Measurements from ENCODE around the gene ARHGAP30. TPM values are rescaled to one million over a fixed set of nuclear protein-coding genes. Genes with fewer than 3 reads are reported as not detected.
"Not testable (repeated sequence)": the region's sequence is repeated elsewhere in the genome, so short reads cannot be mapped to it uniquely, and the experiment has no call there.

Gene ARHGAP30
- total RNA-seq, 1 experiment from 2014 or later = 0.36 TPM

GRCh38 chr1:161063936-161064335 lies 5.8 kb downstream of the ARHGAP30 start:
- in situ Hi-C loops (cut with HindIII; ENCODE audit: low pct_unique_long_range_greater_than_20kb, low sequenced_read_pairs); H3K36me3 ChIP-seq (ENCODE audit: control insufficient read depth, insufficient read depth, low read length); H3K27ac ChIP-seq (ENCODE audit: low read length); ATAC-seq; H3K4me1 ChIP-seq (ENCODE audit: control insufficient read depth, insufficient read depth, low read length); BruUV-seq (replicated peaks); DNase-seq (ENCODE audit: low read depth, low spot score); POLR2A ChIA-PET; H3K27me3 ChIP-seq (ENCODE audit: control insufficient read depth, insufficient read depth, low read length); H3K9me3 ChIP-seq (ENCODE audit: control insufficient read depth, insufficient read depth, low read depth, low read length); H3K4me3 ChIP-seq (ENCODE audit: low read depth in 2 of 2, low read length in 2 of 2); intact Hi-C loops (cut with micrococcal nuclease; ENCODE audit: unreplicated experiment); CTCF ChIA-PET: not testable (repeated sequence)

GRCh38 chr1:161061419-161061818 lies 8.3 kb downstream of the ARHGAP30 start:
- intact Hi-C loops (cut with micrococcal nuclease; ENCODE audit: unreplicated experiment) = no loop called here
- no peaks in the 10 kb centered on the region for H3K4me1 ChIP-seq (ENCODE audit: control insufficient read depth, insufficient read depth, low read length)
- in situ Hi-C loops (cut with HindIII; ENCODE audit: low pct_unique_long_range_greater_than_20kb, low sequenced_read_pairs) = no loop called here
- ATAC-seq (no peak), DNase-seq (ENCODE audit: low read depth, low spot score) (no peak)
- H3K4me3 ChIP-seq (ENCODE audit: low read depth in 2 of 2, low read length in 2 of 2) = no peak overlapping the region
- TF ChIP-seq SIN3A (IDR thresholded peaks at IDR 0.05; ENCODE audit: borderline replicate concordance, insufficient read depth, low read depth, low read length) (no peak), REST (IDR thresholded peaks at IDR 0.05; ENCODE audit: insufficient read depth in 1 of 2, low read depth in 2 of 2, low read length in 1 of 2) (no peak), CTCF (IDR thresholded peaks at IDR 0.05) (no peak), TCF7L2 (IDR thresholded peaks at IDR 0.05; ENCODE audit: low read depth, low read length) (no peak), POLR2AphosphoS5 (IDR thresholded peaks at IDR 0.05; ENCODE audit: low read depth, low read length) (no peak)
- BruUV-seq (replicated peaks) = no TSS peak
- no peaks in the 10 kb centered on the region for H3K9me3 ChIP-seq (ENCODE audit: control insufficient read depth, insufficient read depth, low read depth, low read length)
- ChIA-PET POLR2A (no interaction called here), CTCF (no interaction called here)
- H3K27me3 ChIP-seq (ENCODE audit: control insufficient read depth, insufficient read depth, low read length) = no peaks in the 10 kb centered on the region
- no peaks in the 10 kb centered on the region for H3K36me3 ChIP-seq (ENCODE audit: control insufficient read depth, insufficient read depth, low read length)
- no peak overlapping the region for H3K27ac ChIP-seq (ENCODE audit: low read length)

GRCh38 chr1:161059293-161059692 lies 10.4 kb downstream of the ARHGAP30 start:
- Histone ChIP-seq H3K36me3 (ENCODE audit: control insufficient read depth, insufficient read depth, low read length) (no peaks in the 10 kb centered on the region), H3K27me3 (ENCODE audit: control insufficient read depth, insufficient read depth, low read length) (no peaks in the 10 kb centered on the region), H3K4me3 (ENCODE audit: low read depth in 2 of 2, low read length in 2 of 2) (no peak overlapping the region), H3K27ac (ENCODE audit: low read length) (no peak overlapping the region), H3K9me3 (ENCODE audit: control insufficient read depth, insufficient read depth, low read depth, low read length) (no peaks in the 10 kb centered on the region), H3K4me1 (ENCODE audit: control insufficient read depth, insufficient read depth, low read length) (no peaks in the 10 kb centered on the region)
- 0 out of 2 replicates have a peak, but pooled peaks have one; percentile 21 for ATAC-seq
- in situ Hi-C loops (cut with HindIII; ENCODE audit: low pct_unique_long_range_greater_than_20kb, low sequenced_read_pairs) = no loop called here
- TF ChIP-seq REST (IDR thresholded peaks at IDR 0.05; ENCODE audit: insufficient read depth in 1 of 2, low read depth in 2 of 2, low read length in 1 of 2) (no peak), POLR2AphosphoS5 (IDR thresholded peaks at IDR 0.05; ENCODE audit: low read depth, low read length) (no peak), SIN3A (IDR thresholded peaks at IDR 0.05; ENCODE audit: borderline replicate concordance, insufficient read depth, low read depth, low read length) (no peak), CTCF (IDR thresholded peaks at IDR 0.05) (no peak), TCF7L2 (IDR thresholded peaks at IDR 0.05; ENCODE audit: low read depth, low read length) (no peak)
- ChIA-PET CTCF (no interaction called here), POLR2A (no interaction called here)
- no TSS peak for BruUV-seq (replicated peaks)
- no peak for DNase-seq (ENCODE audit: low read depth, low spot score)
- intact Hi-C loops (cut with micrococcal nuclease; ENCODE audit: unreplicated experiment) = no loop called here

All from Panc1 (cell line).